GM06990 (cell line): ENCODE data around the gene CDYL.

ENCODE experiments used
- DNase-seq: peaks from one replicate; pipeline ENCODE4 v3.0.0-alpha.2; 2011; ENCODE audit not compliant: insufficient read length; ENCODE audit errors: extremely low read depth
- H3K27me3 ChIP-seq: replicated peaks from 2 replicates; pipeline ENCODE4 v1.6.0; 2011; ENCODE audit warnings: low read length; ENCODE audit not compliant: control insufficient read depth, insufficient read depth
- H3K36me3 ChIP-seq: 2 replicates; pipeline ENCODE4 v1.5.1; 2011; ENCODE audit warnings: low read length; ENCODE audit not compliant: control insufficient read depth, insufficient read depth
- H3K4me3 ChIP-seq: replicated peaks from 2 replicates; pipeline ENCODE4 v1.5.1; 2011; ENCODE audit warnings: low read depth, mild to moderate bottlenecking, control low read depth, low read length
- TF ChIP-seq, protein P1 (sequence below): IDR thresholded peaks from 2 replicates; pipeline ENCODE4 v1.5.1; 2011; ENCODE audit warnings: low read length, control low read depth, mild to moderate bottlenecking, inconsistent platforms; ENCODE audit not compliant: insufficient read depth, poor library complexity, severe bottlenecking

CDYL gene

DNA sequence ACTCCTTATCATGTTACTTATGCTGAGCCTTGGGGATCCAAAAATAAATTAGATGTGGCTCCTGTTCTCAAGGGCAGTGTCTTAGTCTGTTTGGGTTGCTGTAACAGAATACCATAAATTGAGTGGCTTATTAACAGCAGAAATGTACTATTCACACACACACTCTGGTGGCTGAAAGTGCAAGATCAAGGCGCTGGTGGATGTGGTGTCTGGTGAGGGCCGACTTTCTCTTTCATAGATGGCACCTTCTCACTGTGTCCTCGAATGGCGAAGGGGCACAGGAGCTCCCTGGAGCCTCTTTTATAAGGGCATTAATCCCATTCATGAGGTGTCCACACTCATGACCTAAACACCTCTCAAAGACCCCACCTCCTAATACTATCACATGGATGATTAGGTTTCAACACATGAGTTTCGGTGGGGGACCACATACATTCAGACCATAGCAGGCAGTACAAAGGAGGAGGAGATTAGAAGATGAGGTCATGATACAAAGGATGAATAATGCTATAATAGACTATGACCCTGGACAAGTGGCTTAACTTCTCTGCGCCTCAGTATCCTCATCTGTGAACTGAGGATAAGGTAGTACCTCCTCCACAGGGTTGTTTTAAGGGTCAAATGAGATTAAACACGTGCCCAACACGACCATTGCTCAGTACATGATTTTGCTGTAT lies 193.5 kb downstream of the CDYL start:
- Histone ChIP-seq H3K27me3 (peaks cover 1% of the 10 kb centered on the region; the same call in 1 of the 2 replicates), H3K36me3 (no peaks in the 10 kb centered on the region), H3K4me3 (no peak overlapping the region)
- TF ChIP-seq, protein P1, sequence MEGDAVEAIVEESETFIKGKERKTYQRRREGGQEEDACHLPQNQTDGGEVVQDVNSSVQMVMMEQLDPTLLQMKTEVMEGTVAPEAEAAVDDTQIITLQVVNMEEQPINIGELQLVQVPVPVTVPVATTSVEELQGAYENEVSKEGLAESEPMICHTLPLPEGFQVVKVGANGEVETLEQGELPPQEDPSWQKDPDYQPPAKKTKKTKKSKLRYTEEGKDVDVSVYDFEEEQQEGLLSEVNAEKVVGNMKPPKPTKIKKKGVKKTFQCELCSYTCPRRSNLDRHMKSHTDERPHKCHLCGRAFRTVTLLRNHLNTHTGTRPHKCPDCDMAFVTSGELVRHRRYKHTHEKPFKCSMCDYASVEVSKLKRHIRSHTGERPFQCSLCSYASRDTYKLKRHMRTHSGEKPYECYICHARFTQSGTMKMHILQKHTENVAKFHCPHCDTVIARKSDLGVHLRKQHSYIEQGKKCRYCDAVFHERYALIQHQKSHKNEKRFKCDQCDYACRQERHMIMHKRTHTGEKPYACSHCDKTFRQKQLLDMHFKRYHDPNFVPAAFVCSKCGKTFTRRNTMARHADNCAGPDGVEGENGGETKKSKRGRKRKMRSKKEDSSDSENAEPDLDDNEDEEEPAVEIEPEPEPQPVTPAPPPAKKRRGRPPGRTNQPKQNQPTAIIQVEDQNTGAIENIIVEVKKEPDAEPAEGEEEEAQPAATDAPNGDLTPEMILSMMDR: no peak
- DNase-seq: no peak

DNA sequence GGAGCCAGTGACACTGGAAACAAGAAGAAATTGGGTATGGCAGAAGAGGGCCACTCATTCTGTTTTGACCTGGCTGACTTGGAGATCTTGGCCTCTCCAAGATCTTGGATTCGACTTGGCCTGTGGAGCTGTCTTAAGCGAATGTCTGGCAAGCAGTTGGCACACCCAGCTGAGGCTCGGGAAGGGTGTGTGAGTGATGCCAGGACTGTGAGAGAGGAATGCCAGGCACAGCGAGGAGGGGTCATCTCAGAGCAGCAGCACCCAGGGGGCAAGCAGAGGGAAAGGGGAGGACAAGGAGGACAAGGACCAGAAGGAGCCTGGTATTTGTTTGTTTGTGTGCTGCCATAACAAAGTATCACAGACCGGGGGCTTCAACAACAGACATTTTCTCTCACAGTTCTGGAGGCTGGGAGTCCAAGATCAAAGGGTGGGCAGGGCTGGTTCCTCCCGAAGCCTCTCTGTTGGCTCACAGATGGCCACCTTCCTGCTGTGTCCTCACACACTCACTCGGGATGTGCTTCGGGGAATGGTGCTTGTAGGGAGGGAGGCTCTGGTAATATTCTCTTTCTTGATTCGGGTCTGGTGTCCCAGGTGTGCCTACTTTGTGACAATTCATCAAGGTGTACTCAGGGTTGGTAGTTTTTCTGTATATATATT lies 194.7 kb downstream of the CDYL start:
- TF ChIP-seq, protein P1: no peak
- no peak overlapping the region for H3K4me3 ChIP-seq
- DNase-seq: no peak
- H3K27me3 ChIP-seq: peaks cover 1% of the 10 kb centered on the region; the same call in 1 of the 2 replicates
- H3K36me3 ChIP-seq: no peaks in the 10 kb centered on the region

DNA sequence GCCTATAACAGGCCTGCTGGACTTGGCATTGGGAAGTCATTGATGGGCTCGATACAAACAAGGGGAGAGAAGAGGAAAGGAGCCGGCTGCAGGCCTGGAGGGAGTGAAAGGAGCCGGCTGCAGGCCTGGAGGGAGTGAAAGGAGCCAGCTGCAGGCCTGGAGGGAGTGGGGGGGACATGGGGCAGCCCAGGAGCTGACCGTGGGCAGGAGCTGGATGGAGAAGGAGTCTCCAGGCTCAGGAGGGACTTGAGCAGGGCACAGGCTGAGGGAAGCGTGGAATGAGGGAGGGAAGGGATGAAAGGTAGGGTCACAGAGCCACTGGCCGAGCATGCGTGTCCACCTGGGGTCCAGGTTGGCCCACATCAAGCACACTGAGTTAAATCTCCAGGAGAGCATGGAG lies 195.6 kb downstream of the CDYL start:
- no peak overlapping the region for H3K4me3 ChIP-seq
- DNase-seq: no peak
- TF ChIP-seq, protein P1: no peak
- H3K27me3 ChIP-seq: peaks cover 1% of the 10 kb centered on the region; the same call in 1 of the 2 replicates
- no peaks in the 10 kb centered on the region for H3K36me3 ChIP-seq

DNA sequence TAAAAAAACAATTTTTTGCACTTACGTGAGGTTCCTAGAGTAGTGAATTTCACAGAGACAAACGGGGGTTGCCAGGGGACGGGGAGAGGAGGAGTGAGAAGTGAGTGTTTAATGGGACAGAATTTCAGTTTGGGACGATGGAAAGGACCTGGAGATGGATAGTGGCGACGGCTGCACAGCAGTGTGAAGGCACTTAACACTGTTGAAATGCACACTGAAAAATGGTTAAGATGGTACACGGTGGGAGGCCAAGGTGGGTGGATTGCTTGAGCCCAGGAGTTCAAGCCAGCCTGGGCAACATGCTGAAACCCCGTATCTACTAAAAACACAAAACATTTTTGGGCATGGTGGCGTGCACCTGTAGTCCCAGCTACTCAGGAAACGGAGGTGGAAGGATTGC lies 196.2 kb downstream of the CDYL start:
- Histone ChIP-seq H3K27me3 (peaks cover 1% of the 10 kb centered on the region; the same call in 1 of the 2 replicates), H3K4me3 (no peak overlapping the region), H3K36me3 (no peaks in the 10 kb centered on the region)
- TF ChIP-seq, protein P1: no peak
- no peak for DNase-seq

DNA sequence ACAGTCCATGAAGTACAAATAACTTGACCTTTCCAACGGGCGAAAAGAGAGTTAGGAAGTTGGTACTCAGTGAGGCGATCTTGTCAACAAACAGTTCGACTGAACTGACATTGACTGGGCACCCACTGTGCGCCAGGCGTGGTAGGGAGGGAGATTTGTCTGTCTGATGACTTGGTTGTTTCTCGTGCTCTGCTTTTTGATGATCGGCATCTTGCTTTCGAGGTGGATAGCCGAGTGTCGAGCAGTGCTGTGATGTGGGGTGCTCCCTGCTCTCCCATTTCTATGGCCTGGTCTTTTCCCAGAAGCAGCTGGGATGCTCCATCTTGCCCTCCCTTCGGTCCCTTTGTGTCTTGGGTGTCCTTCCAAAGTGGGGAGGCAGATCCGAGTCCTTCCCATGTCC lies 197.2 kb downstream of the CDYL start:
- TF ChIP-seq, protein P1: no peak
- no peak for DNase-seq
- H3K4me3 ChIP-seq: no peak overlapping the region
- H3K36me3 ChIP-seq: no peaks in the 10 kb centered on the region
- H3K27me3 ChIP-seq: peaks cover 1% of the 10 kb centered on the region; the same call in 1 of the 2 replicates
